CD14-positive monocyte (primary cell): Measurements from ENCODE around the gene SLC6A11. TPM values are rescaled to one million over a fixed set of nuclear protein-coding genes. Genes with fewer than 3 reads are reported as not detected.

Experiments
- DNase-seq, 3 donors: peaks; one replicate each; pipeline ENCODE4 v3.0.0-alpha.2; 2011 to 2022
- H2AFZ ChIP-seq: 2 replicates; pipeline ENCODE4 v1.6.0; 2012; ENCODE audit warnings: mild to moderate bottlenecking, low read depth, low read length, inconsistent platforms; ENCODE audit not compliant: insufficient read depth, poor library complexity, severe bottlenecking
- H3K27ac ChIP-seq, 2 donors: 1 replicate in 1 of 2; 2 replicates in 1 of 2; pipeline ENCODE4 v1.5.1; 2012 to 2013; ENCODE audit warnings: low read length in 2 of 2, control low read depth in 1 of 2, inconsistent platforms in 1 of 2, low read depth in 1 of 2, mild to moderate bottlenecking in 1 of 2
- H3K27me3 ChIP-seq, 2 donors: one replicate each; pipeline versions ENCODE4 v1.6.0 to v1.6.1; 2011 to 2013; ENCODE audit warnings: low read length in 2 of 2; ENCODE audit not compliant: control insufficient read depth in 2 of 2, insufficient read depth in 2 of 2
- H3K36me3 ChIP-seq, 2 donors: replicated peaks in 1 of 2; 1 replicate in 1 of 2; 2 replicates in 1 of 2; pipeline versions ENCODE4 v1.5.1 to v1.6.1; 2012 to 2013; ENCODE audit warnings: low read length in 2 of 2, control low read depth in 1 of 2, inconsistent platforms in 1 of 2, mild to moderate bottlenecking in 1 of 2; ENCODE audit not compliant: insufficient read depth in 2 of 2, control insufficient read depth in 1 of 2
- H3K4me1 ChIP-seq, 2 donors: 1 replicate in 1 of 2; 2 replicates in 1 of 2; pipeline versions ENCODE4 v1.5.1 to v1.6.1; 2012 to 2013; ENCODE audit warnings: low read length in 2 of 2, control low read depth in 1 of 2, inconsistent platforms in 1 of 2, mild to moderate bottlenecking in 1 of 2, moderate library complexity in 1 of 2; ENCODE audit not compliant: insufficient read depth in 2 of 2, control insufficient read depth in 1 of 2
- H3K4me2 ChIP-seq: replicated peaks from 2 replicates; pipeline ENCODE3; 2012; ENCODE audit warnings: low read length, moderate library complexity, mild to moderate bottlenecking; ENCODE audit not compliant: poor library complexity, severe bottlenecking; ENCODE audit errors: extremely low read depth
- H3K4me3 ChIP-seq, 3 experiments: fragments of 200-600 bp in 1 of 3; sonication (generic) in 1 of 3; replicated peaks in 1 of 3; 1 replicate in 2 of 3; 2 replicates in 1 of 3; pipeline ENCODE4 v1.5.1; 2011 to 2013; ENCODE audit warnings: low read length in 3 of 3, mild to moderate bottlenecking in 3 of 3, control low read depth in 2 of 3, low read depth in 2 of 3, inconsistent platforms in 1 of 3, moderate library complexity in 1 of 3
- H3K79me2 ChIP-seq: 2 replicates; pipeline ENCODE4 v1.6.0; 2012; ENCODE audit warnings: mild to moderate bottlenecking, control low read depth, inconsistent platforms, low read length, moderate library complexity; ENCODE audit not compliant: insufficient read depth
- H3K9ac ChIP-seq: 2 replicates; pipeline ENCODE4 v1.6.0; 2017; ENCODE audit warnings: low read length, mild to moderate bottlenecking; ENCODE audit not compliant: insufficient read depth, poor library complexity, severe bottlenecking
- H3K9me3 ChIP-seq, 2 donors: replicated peaks in 1 of 2; 1 replicate in 1 of 2; 2 replicates in 1 of 2; pipeline versions ENCODE4 v1.5.1 to v1.6.1; 2012 to 2013; ENCODE audit warnings: low read length in 2 of 2, control low read depth in 1 of 2; ENCODE audit not compliant: control insufficient read depth in 1 of 2, insufficient read depth in 1 of 2
- H4K20me1 ChIP-seq: 2 replicates; pipeline ENCODE4 v1.6.0; 2012; ENCODE audit warnings: mild to moderate bottlenecking, low read length, control low read depth, moderate library complexity; ENCODE audit not compliant: insufficient read depth
- H3K27ac Mint-ChIP-seq, 7 donors: one replicate each; pipeline ENCODE4 v1.8.0; 2020; ENCODE audit warnings: mild to moderate bottlenecking in 7 of 7, mixed read lengths in 7 of 7, moderate library complexity in 6 of 7, inconsistent platforms in 2 of 7
- H3K27me3 Mint-ChIP-seq, 3 donors: one replicate each; pipeline ENCODE4 v1.8.0; 2021 to 2022; ENCODE audit warnings: low read depth in 3 of 3, mild to moderate bottlenecking in 3 of 3, mixed read lengths in 3 of 3, moderate library complexity in 3 of 3, inconsistent platforms in 1 of 3
- H3K36me3 Mint-ChIP-seq, 2 donors: one replicate each; pipeline ENCODE4 v1.8.0; 2020; ENCODE audit warnings: mixed read lengths in 2 of 2, inconsistent platforms in 1 of 2, mild to moderate bottlenecking in 1 of 2
- H3K4me1 Mint-ChIP-seq: one replicate; pipeline ENCODE4 v1.8.0; 2020; ENCODE audit warnings: mild to moderate bottlenecking, mixed read lengths
- H3K4me3 Mint-ChIP-seq, 2 donors: one replicate each; pipeline ENCODE4 v1.8.0; 2020; ENCODE audit warnings: mild to moderate bottlenecking in 2 of 2, mixed read lengths in 2 of 2, moderate library complexity in 1 of 2
- H3K9me3 Mint-ChIP-seq, 7 donors: one replicate each; pipeline ENCODE4 v1.8.0; 2020 to 2022; ENCODE audit warnings: mixed read lengths in 7 of 7, mild to moderate bottlenecking in 6 of 7, moderate library complexity in 6 of 7, inconsistent platforms in 2 of 7
- WGBS: methylation state at CpG from one replicate; pipeline ENCODE4 v1.1.5; 2013; ENCODE audit warnings: missing lambda C conversion rate; ENCODE audit not compliant: insufficient coverage; 5-methylcytosine and 5-hydroxymethylcytosine counted together
- intact Hi-C, 2 donors: fragments of 100-400 bp; cut with micrococcal nuclease; formaldehyde crosslinking; loops; one replicate each; pipeline versions ENCODE4 v1.15.0 to v1.15.1; 2023
- polyA plus RNA-seq, 3 donors: library from polyadenylated mRNA; depleted of rRNA in 1 of 3; unstranded in 2 of 3; stranded (reverse) in 1 of 3; fragments of 300-500 nt in 2 of 3; fragments of >200 nt in 1 of 3; fragmentation: Illumina TruSeq in 2 of 3; gene quantifications; 1 replicate in 2 of 3; 2 replicates in 1 of 3; pipeline ENCODE4 v1.2.3, GENCODE V29; 2012 to 2021
- TF ChIP-seq, protein P1 (sequence below): fragments of 200-600 bp; IDR thresholded peaks from one replicate; pipeline ENCODE4 v1.8.0; 2022; ENCODE audit warnings: antibody characterized with exemption, mild to moderate bottlenecking

Gene SLC6A11
- polyA plus RNA-seq, 3 donors = not detected

DNA sequence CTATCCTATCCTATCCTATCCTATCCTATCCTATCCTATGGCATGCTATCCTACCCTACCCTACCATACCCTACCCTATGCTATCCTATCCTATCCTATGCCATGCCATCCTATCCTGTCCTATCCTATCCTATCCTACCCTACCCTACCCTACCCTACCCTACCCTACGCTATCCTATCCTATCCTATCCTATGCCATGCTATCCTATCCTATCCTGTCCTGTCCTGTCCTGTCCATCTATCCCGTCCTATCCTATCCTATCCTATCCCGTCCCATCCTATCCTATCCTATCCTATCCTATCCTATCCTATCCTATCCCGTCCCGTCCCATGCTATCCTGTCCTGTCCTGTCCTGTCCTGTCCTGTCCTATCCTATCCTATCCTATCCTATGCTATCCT, 57.4 kb downstream of the SLC6A11 start:
- Histone ChIP-seq H3K9me3 (no peaks in the 10 kb centered on the region), H3K9ac (no peak overlapping the region), H4K20me1 (no peaks in the 10 kb centered on the region), H3K4me1 (peaks cover 0 to 6% of the 10 kb centered on the region in 2 donors), H3K27ac (no peak overlapping the region), H2AFZ (no peak overlapping the region), H3K36me3 (no peaks in the 10 kb centered on the region), H3K27me3 (no peaks in the 10 kb centered on the region), H3K79me2 (no peaks in the 10 kb centered on the region), H3K4me2 (no peak overlapping the region), H3K4me3 (no peak overlapping the region)
- Mint-ChIP-seq H3K36me3 (no peaks in the 10 kb centered on the region), H3K27me3 (peaks cover 0 to 2% (median 0%) of the 10 kb centered on the region in 3 donors), H3K4me3 (no peak overlapping the region), H3K4me1 (peaks cover 8% of the 10 kb centered on the region), H3K27ac (no peak overlapping the region), H3K9me3 (peaks cover 0 to 2% (median 0%) of the 10 kb centered on the region in 7 donors)
- WGBS = 95% methylated on average over 5 of the region's 5 CpGs
- DNase-seq = no peak
- intact Hi-C loops = no loop called here
- TF ChIP-seq, protein P1, sequence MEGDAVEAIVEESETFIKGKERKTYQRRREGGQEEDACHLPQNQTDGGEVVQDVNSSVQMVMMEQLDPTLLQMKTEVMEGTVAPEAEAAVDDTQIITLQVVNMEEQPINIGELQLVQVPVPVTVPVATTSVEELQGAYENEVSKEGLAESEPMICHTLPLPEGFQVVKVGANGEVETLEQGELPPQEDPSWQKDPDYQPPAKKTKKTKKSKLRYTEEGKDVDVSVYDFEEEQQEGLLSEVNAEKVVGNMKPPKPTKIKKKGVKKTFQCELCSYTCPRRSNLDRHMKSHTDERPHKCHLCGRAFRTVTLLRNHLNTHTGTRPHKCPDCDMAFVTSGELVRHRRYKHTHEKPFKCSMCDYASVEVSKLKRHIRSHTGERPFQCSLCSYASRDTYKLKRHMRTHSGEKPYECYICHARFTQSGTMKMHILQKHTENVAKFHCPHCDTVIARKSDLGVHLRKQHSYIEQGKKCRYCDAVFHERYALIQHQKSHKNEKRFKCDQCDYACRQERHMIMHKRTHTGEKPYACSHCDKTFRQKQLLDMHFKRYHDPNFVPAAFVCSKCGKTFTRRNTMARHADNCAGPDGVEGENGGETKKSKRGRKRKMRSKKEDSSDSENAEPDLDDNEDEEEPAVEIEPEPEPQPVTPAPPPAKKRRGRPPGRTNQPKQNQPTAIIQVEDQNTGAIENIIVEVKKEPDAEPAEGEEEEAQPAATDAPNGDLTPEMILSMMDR = no peak

DNA sequence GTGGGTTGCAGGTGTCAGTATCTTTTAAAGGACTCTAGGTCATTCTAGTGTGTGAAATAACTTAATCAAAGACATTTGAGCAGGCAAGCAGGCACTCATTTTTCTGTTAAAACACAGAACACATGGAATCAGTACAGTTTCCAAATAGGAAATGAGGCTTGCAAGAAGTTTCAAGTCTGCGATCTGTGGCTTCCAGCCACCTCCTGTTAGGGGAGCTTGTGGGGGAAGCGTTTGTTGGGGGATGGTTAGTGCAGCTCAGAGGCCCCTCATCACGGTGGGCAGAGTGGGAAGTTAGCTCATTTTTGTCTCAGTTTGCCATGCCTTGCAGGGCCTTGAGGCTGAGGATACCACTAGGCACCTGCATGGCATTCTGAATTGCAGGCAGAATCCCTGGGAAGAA, 59.9 kb downstream of the SLC6A11 start:
- peaks cover 0 to 2% (median 0%) of the 10 kb centered on the region in 7 donors for H3K9me3 Mint-ChIP-seq
- TF ChIP-seq, protein P1 = no peak
- no peak overlapping the region for H3K4me3 ChIP-seq
- H3K9me3 ChIP-seq = no peaks in the 10 kb centered on the region
- no peaks in the 10 kb centered on the region for H3K27me3 ChIP-seq
- H3K4me2 ChIP-seq = no peak overlapping the region
- intact Hi-C loops = no loop called here
- no peaks in the 10 kb centered on the region for H3K36me3 ChIP-seq
- no peaks in the 10 kb centered on the region for H3K36me3 Mint-ChIP-seq
- peaks cover 0 to 6% of the 10 kb centered on the region in 2 donors for H3K4me1 ChIP-seq
- H3K4me3 Mint-ChIP-seq = no peak overlapping the region
- no peak overlapping the region for H3K9ac ChIP-seq
- no peaks in the 10 kb centered on the region for H4K20me1 ChIP-seq
- no peaks in the 10 kb centered on the region for H3K79me2 ChIP-seq
- peaks cover 8% of the 10 kb centered on the region for H3K4me1 Mint-ChIP-seq
- H3K27me3 Mint-ChIP-seq = peaks cover 0 to 2% (median 0%) of the 10 kb centered on the region in 3 donors
- DNase-seq = no peak
- WGBS = 0% methylated on average over 3 of the region's 3 CpGs
- no peak overlapping the region for H2AFZ ChIP-seq
- no peak overlapping the region for H3K27ac Mint-ChIP-seq
- H3K27ac ChIP-seq = no peak overlapping the region
